Activated CD8-positive, alpha-beta T cell treated with anti-CD3 and anti-CD28 coated beads for 36 hours (primary cell): ENCODE measurements around the gene NAT9. TPM values are rescaled to one million over a fixed set of nuclear protein-coding genes. Genes with fewer than 3 reads are reported as not detected.

ENCODE experiments used
- ATAC-seq: fragments of 200-7000 bp; cut with Tn5 transposase; one replicate; pipeline ENCODE4 v1.10.0; 2021; ENCODE audit warnings: mild to moderate bottlenecking, moderate library complexity
- CTCF ChIA-PET: fragments of 350-600 bp; sonication (Branson Sonifier 250); formaldehyde crosslinking; loops from one replicate; lab custom pipeline; 2021; ENCODE audit warnings: antibody characterized with exemption; lab: Charles Lee
- POLR2A ChIA-PET: fragments of 350-600 bp; sonication (Branson Sonifier 250); formaldehyde crosslinking; loops from one replicate; lab custom pipeline; 2021; ENCODE audit warnings: antibody characterized with exemption; lab: Charles Lee
- DNase-seq: peaks from one replicate; pipeline ENCODE4 v3.0.0-alpha.2; 2020
- H3K27ac Mint-ChIP-seq: one replicate; pipeline ENCODE4 v1.8.0; 2021; ENCODE audit warnings: mild to moderate bottlenecking, mixed read lengths
- H3K27me3 Mint-ChIP-seq: one replicate; pipeline ENCODE4 v1.8.0; 2021; ENCODE audit warnings: mixed read lengths
- H3K36me3 Mint-ChIP-seq: one replicate; pipeline ENCODE4 v1.8.0; 2021; ENCODE audit warnings: low read depth, mixed read lengths
- H3K4me1 Mint-ChIP-seq: one replicate; pipeline ENCODE4 v1.8.0; 2021; ENCODE audit warnings: low read depth, mixed read lengths
- H3K4me3 Mint-ChIP-seq: one replicate; pipeline ENCODE4 v1.8.0; 2021; ENCODE audit warnings: mild to moderate bottlenecking, moderate library complexity, mixed read lengths
- H3K9me3 Mint-ChIP-seq: one replicate; pipeline ENCODE4 v1.8.0; 2021; ENCODE audit warnings: mixed read lengths
- CTCF ChIP-seq: fragments of 200-600 bp; IDR thresholded peaks from one replicate; pipeline ENCODE4 v1.8.0; 2022; ENCODE audit warnings: antibody characterized with exemption, mild to moderate bottlenecking
- intact Hi-C: fragments of 100-400 bp; cut with micrococcal nuclease; formaldehyde crosslinking; loops from one replicate; pipeline ENCODE4 v1.10.0; 2022
- total RNA-seq, 2 experiments: library from RNA; stranded (reverse); gene quantifications; one replicate each; pipeline ENCODE4 v1.2.3, GENCODE V29; 2021

Gene NAT9
- total RNA-seq, 2 experiments from 2014 or later: 35.5 to 42.4 TPM

- TF ChIP-seq CTCF: no peak
- Mint-ChIP-seq H3K4me3 (no peak overlapping the region), H3K27ac (no peak overlapping the region), H3K9me3 (no peaks in the 10 kb centered on the region), H3K4me1 (peaks cover 19% of the 10 kb centered on the region), H3K27me3 (no peaks in the 10 kb centered on the region), H3K36me3 (no peaks in the 10 kb centered on the region)
- ATAC-seq (no peak), DNase-seq (no peak)
- ChIA-PET CTCF (interaction anchor here (1.0 kb wide), 1 partner anchor 75 kb away, joined by 5 read pairs; no protein-coding TSS in a partner anchor), POLR2A (no interaction called here)
- intact Hi-C loops: no loop called here
These were observed 43.9 kb downstream of the NAT9 start for GRCh38 chr17:74732042-74732867.

GRCh38 chr17:74731347-74731605 is 44.9 kb downstream of the NAT9 start:
- no peak for DNase-seq
- ChIA-PET CTCF (no interaction called here), POLR2A (no interaction called here)
- no peak for ATAC-seq
- Mint-ChIP-seq H3K4me1 (peaks cover 15% of the 10 kb centered on the region), H3K9me3 (no peaks in the 10 kb centered on the region), H3K36me3 (no peaks in the 10 kb centered on the region), H3K27me3 (no peaks in the 10 kb centered on the region), H3K27ac (no peak overlapping the region), H3K4me3 (no peak overlapping the region)
- no peak for TF ChIP-seq CTCF
- intact Hi-C loops: no loop called here

GRCh38 chr17:74730491-74731346 is 45.4 kb downstream of the NAT9 start:
- Mint-ChIP-seq H3K4me1 (peaks cover 13% of the 10 kb centered on the region), H3K27ac (no peak overlapping the region), H3K9me3 (no peaks in the 10 kb centered on the region), H3K4me3 (no peak overlapping the region), H3K36me3 (no peaks in the 10 kb centered on the region), H3K27me3 (no peaks in the 10 kb centered on the region)
- no peak for TF ChIP-seq CTCF
- ChIA-PET POLR2A (no interaction called here), CTCF (no interaction called here)
- DNase-seq (peak; percentile 72), ATAC-seq (peak; percentile 84)
- intact Hi-C loops: no loop called here

GRCh38 chr17:74729866-74730265 is 46.3 kb downstream of the NAT9 start:
- DNase-seq (no peak), ATAC-seq (no peak)
- H3K27me3 Mint-ChIP-seq: no peaks in the 10 kb centered on the region
- H3K27ac Mint-ChIP-seq: no peak overlapping the region
- H3K4me1 Mint-ChIP-seq: peaks cover 13% of the 10 kb centered on the region
- no peak overlapping the region for H3K4me3 Mint-ChIP-seq
- no peaks in the 10 kb centered on the region for H3K9me3 Mint-ChIP-seq
- ChIA-PET CTCF (no interaction called here), POLR2A (no interaction called here)
- no peaks in the 10 kb centered on the region for H3K36me3 Mint-ChIP-seq
- TF ChIP-seq CTCF: no peak
- intact Hi-C loops: no loop called here

- intact Hi-C loops: no loop called here
- ATAC-seq (no peak), DNase-seq (no peak)
- H3K27me3 Mint-ChIP-seq: no peaks in the 10 kb centered on the region
- no peak overlapping the region for H3K27ac Mint-ChIP-seq
- peaks cover 13% of the 10 kb centered on the region for H3K4me1 Mint-ChIP-seq
- ChIA-PET POLR2A (no interaction called here), CTCF (no interaction called here)
- H3K36me3 Mint-ChIP-seq: no peaks in the 10 kb centered on the region
- no peak for TF ChIP-seq CTCF
- H3K4me3 Mint-ChIP-seq: no peak overlapping the region
- no peaks in the 10 kb centered on the region for H3K9me3 Mint-ChIP-seq
These were observed 46.8 kb downstream of the NAT9 start for GRCh38 chr17:74729368-74729767.
